Activated CD8-positive, alpha-beta memory T cell treated with anti-CD3 and anti-CD28 coated beads, Interleukin-2, amount 50 U/mL, for 1 hour (primary cell): ENCODE results near the gene LGALS13.

Source experiments
- DNase-seq: peaks from one replicate; pipeline ENCODE4 v3.0.0-alpha.2; 2020; ENCODE audit errors: extremely low read depth

LGALS13 gene, protein sequence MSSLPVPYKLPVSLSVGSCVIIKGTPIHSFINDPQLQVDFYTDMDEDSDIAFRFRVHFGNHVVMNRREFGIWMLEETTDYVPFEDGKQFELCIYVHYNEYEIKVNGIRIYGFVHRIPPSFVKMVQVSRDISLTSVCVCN

GRCh38 chr19:39602224-39602623 is at the start of gene LGALS13:
LGALS13 (plus strand) TSS chr19:39602524; CDS start chr19:39602569, 45 bp downstream.
- no peak for DNase-seq

DNA sequence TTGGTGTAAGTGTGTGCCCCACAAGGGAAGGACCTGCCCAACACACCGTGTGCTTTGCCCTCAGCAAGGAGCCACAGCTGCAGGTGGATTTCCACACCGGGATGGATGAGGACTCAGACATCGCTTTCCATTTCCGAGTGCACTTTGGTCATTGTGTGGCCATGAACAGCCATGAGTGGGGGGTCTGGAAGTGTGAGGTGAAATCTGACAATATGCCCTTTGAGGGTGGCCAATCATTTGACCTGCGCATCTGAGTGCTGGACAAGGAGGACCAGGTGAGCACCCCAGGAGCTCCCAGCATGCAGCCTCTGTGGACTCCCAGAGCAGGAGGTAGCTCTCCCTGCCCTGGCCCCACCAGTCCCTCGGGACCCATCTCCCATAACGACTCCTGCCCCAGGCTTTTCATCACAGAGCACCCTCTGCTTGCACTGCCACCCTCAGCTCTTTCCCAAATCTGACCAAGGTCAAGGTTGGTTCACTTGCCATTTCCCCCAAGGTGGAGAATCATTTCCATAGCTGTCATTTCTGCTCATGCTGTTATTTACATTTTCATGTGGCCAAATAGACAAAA is 49.2 kb upstream of the LGALS13 start:
- DNase-seq, result no peak

- DNase-seq, result no peak
Observed at GRCh38 chr19:39554701-39555311, 47.5 kb upstream of the LGALS13 start.

DNA sequence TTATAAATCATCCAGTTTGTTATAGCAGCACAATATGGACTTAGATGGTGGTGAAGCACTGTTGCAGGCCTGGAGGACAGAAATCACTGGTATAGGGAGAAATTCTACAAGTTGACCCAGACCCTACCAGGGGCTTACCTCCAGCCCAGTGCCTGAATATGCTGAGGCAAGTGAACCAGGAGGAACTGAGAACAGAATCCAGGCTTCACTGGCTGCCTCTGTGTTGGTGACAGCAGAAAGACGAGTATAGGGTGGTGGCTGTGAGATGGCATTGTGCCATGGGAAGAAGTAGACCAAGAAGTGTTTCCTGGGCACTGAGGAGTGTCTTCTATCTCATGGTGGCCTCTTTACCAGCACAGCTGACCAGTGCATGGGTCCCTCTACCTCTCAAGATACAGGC is 46.4 kb upstream of the LGALS13 start:
- DNase-seq, result no peak

- no peak for DNase-seq
Observed at GRCh38 chr19:39557811-39558623, 44.3 kb upstream of the LGALS13 start.

GRCh38 chr19:39558624-39559117 is 43.7 kb upstream of the LGALS13 start:
- no peak for DNase-seq

GRCh38 chr19:39563408-39563807 is 38.9 kb upstream of the LGALS13 start:
- no peak for DNase-seq

GRCh38 chr19:39566064-39566463 is 36.3 kb upstream of the LGALS13 start:
- DNase-seq, result no peak

- no peak for DNase-seq
Observed at GRCh38 chr19:39568604-39569003, 33.7 kb upstream of the LGALS13 start.

- DNase-seq, result no peak
Observed at GRCh38 chr19:39582442-39582841, 19.9 kb upstream of the LGALS13 start.

DNA sequence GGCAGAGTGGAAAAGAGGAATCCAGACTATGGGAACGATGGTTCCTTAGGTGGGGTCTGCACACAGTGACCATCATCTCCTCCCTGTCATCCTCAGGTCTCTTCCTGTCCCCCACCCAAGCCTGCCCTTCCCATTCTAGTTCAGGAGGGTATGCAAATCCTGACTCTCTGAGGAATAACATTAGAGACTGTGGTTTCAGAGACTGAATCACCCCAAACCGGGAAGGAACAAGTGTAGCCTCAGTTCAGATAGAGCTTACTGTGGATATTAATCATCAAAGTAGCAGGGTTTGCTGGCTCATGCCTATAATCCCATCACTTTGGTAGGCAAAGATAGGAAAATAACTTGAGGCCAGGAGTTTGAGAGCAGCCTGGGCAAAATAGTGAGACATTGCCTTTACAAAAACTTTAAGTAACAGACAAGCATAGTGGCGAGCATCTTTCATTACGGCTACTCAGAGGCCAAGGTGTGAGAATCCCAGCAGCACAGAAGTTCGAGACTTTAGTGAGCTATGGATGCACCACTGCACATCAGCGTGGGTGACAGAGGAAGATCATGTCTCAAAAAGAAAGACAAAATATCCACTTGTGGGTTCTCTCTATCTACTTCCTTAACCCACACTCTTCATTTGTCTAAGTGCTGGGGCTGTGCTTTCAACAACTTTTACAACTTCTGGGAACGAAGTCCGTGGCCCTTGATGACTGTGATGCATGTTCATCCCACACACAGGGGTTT is 19.3 kb upstream of the LGALS13 start:
- DNase-seq, result no peak

- no peak for DNase-seq
Observed at GRCh38 chr19:39587496-39587895, 14.8 kb upstream of the LGALS13 start.

DNA sequence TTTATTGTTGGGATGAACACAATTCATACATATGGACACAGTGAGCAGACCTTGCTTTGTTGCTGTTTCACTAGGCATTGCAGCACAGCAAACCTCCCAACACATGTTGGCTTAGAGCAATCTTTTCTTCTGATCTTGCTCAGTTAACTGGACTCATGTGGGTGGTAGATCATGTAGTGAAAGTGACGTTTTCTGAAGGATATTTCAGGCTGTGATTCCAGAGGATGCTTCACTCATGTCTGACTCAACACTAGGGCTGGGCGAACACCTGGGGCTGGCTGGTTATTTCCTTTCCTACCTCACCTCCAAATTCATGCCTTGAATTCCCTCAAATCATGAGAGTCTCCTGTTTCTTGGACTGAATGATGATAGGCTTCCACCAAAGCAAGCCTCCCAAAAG is 14.3 kb upstream of the LGALS13 start:
- no peak for DNase-seq

GRCh38 chr19:39590265-39590664 is 12.1 kb upstream of the LGALS13 start:
- DNase-seq, result no peak

- no peak for DNase-seq
Observed at GRCh38 chr19:39592381-39592780, 9.9 kb upstream of the LGALS13 start.

GRCh38 chr19:39595950-39596349 is 6.4 kb upstream of the LGALS13 start:
- no peak for DNase-seq

- no peak for DNase-seq
Observed at GRCh38 chr19:39596911-39597310, 5.4 kb upstream of the LGALS13 start.

DNA sequence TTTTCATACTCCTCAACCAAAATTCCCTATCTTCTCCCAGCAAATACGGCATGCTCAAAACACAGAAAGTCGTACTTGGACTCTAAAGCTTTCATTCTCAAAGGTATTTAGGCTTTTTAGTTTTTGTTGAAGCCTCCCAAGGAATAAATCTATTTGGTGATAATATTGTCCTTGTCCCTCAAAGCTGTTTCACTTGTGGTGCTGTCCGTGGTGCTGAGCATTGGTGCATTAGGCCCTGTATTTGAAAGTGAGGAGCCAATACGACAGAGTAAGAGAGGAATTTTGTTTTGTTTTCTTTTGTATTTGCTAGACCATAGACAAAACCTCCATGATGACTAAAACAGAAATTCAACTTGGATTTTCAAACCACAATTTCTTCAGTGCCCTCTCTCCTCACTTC is 3.2 kb upstream of the LGALS13 start:
- DNase-seq, result no peak

GRCh38 chr19:39603825-39604224 is 1.5 kb downstream of the LGALS13 start:
- DNase-seq, result no peak

DNA sequence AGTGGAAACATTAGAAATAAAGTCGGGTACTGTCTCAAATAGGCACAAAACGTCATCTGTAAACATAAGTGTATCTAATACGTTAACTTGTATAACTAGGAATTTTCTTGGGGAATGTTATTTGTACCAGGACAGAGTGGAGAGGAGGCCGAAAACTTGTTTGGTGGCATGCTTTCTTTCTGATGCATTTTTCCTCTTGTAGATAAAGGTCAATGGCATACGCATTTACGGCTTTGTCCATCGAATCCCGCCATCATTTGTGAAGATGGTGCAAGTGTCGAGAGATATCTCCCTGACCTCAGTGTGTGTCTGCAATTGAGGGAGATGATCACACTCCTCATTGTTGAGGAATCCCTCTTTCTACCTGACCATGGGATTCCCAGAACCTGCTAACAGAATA is 4.7 kb downstream of the LGALS13 start:
- DNase-seq, result no peak

DNA sequence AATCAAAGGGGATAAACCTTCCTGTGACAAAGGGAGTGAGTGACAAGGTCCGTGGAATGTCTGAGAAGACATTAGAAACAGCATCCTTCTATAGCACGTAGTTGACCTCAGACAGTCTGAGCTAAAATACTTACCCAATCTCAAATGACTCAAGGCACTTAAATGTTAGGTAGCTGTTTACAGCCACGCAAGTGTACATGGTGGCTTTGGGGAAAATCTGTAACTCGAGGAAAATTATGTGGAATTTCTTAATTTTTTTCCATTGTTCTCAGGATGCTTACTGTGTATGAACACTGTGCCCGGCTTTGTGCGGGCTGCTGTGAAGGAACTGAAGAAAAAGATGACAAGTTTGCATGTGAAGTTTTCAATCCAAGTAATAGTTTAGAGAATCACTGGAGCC is 5.2 kb downstream of the LGALS13 start:
- DNase-seq, result no peak

GRCh38 chr19:39613597-39613996 is 11.3 kb downstream of the LGALS13 start:
- DNase-seq, result no peak
